SK-N-SH (cell line): ENCODE data around the gene VPS36. TPM values are rescaled to one million over a fixed set of nuclear protein-coding genes. Genes with fewer than 3 reads are reported as not detected.

ENCODE experiments used
- CTCF ChIA-PET: fragments of 300-600, 350-600 bp; formaldehyde crosslinking; extraction: SDS; loops from one replicate; lab custom pipeline; 2021; lab: Yijun Ruan, JAX
- POLR2A ChIA-PET: fragments of 350-600 bp; sonication (Branson Sonifier 250); formaldehyde crosslinking; extraction: SDS; loops from one replicate; lab custom pipeline; 2020; ENCODE audit warnings: antibody characterized with exemption, inconsistent platforms; lab: Yijun Ruan, JAX
- DNase-seq: peaks from one replicate; pipeline ENCODE4 v3.0.0; 2012
- H2AFZ ChIP-seq: fragments of 200-600 bp; sonication (generic); 2 replicates; pipeline ENCODE4 v1.8.1; 2016; ENCODE audit warnings: antibody characterized with exemption, mild to moderate bottlenecking, low read depth
- H3F3A ChIP-seq: fragments of 200-600 bp; sonication (generic); replicated peaks from 2 replicates; pipeline ENCODE3; 2016; ENCODE audit warnings: antibody characterized with exemption, mild to moderate bottlenecking; ENCODE audit not compliant: insufficient read depth
- H3K27ac ChIP-seq, 2 experiments: fragments of 200-500 bp in 1 of 2; fragments of 200-600 bp in 1 of 2; sonication (Bioruptor generic) in 1 of 2; sonication (generic), shearing (Covaris generic) in 1 of 2; 2 replicates each; pipeline versions ENCODE4 v1.5.1 to v1.6.1; 2014 to 2016; ENCODE audit warnings: low read depth in 2 of 2, inconsistent platforms in 1 of 2, low read length in 1 of 2, mild to moderate bottlenecking in 1 of 2, mixed read lengths in 1 of 2
- H3K27me3 ChIP-seq: fragments of 200-600 bp; sonication (generic), shearing (Covaris generic); 2 replicates; pipeline ENCODE4 v1.6.1; 2016; ENCODE audit warnings: mixed run types; ENCODE audit not compliant: insufficient read depth
- H3K36me3 ChIP-seq, 2 experiments: fragments of 200-500 bp in 1 of 2; fragments of 200-600 bp in 1 of 2; sonication (Bioruptor generic) in 1 of 2; sonication (generic) in 1 of 2; replicated peaks in 1 of 2; 2 replicates each; pipeline versions ENCODE3 to v1.5.1; 2014 to 2016; ENCODE audit warnings: low read length in 1 of 2, mild to moderate bottlenecking in 1 of 2; ENCODE audit not compliant: insufficient read depth in 2 of 2, control insufficient read depth in 1 of 2
- H3K4me1 ChIP-seq, 2 experiments: fragments of 200-500 bp in 1 of 2; fragments of 200-600 bp in 1 of 2; sonication (Bioruptor generic) in 1 of 2; sonication (generic), shearing (Covaris generic) in 1 of 2; 2 replicates each; pipeline versions ENCODE4 v1.5.1 to v1.6.1; 2014 to 2016; ENCODE audit warnings: low read depth in 1 of 2, low read length in 1 of 2, mixed run types in 1 of 2; ENCODE audit not compliant: insufficient read depth in 2 of 2, control insufficient read depth in 1 of 2
- H3K4me2 ChIP-seq: fragments of 200-600 bp; sonication (generic), shearing (Covaris generic); 2 replicates; pipeline ENCODE4 v1.6.1; 2017; ENCODE audit warnings: mixed run types
- H3K4me3 ChIP-seq, 2 experiments: fragments of 200-500 bp in 1 of 2; fragments of 200-600 bp in 1 of 2; sonication (Bioruptor generic) in 1 of 2; sonication (generic), shearing (Covaris generic) in 1 of 2; 2 replicates each; pipeline versions ENCODE4 v1.5.1 to v1.8.1; 2014 to 2016; ENCODE audit warnings: low read depth in 2 of 2, inconsistent platforms in 1 of 2, low read length in 1 of 2, mild to moderate bottlenecking in 1 of 2, mixed read lengths in 1 of 2, moderate library complexity in 1 of 2
- H3K79me2 ChIP-seq: fragments of 200-600 bp; sonication (generic); 2 replicates; pipeline ENCODE4 v1.8.1; 2017; ENCODE audit warnings: mild to moderate bottlenecking; ENCODE audit not compliant: insufficient read depth
- H3K9ac ChIP-seq: fragments of 200-600 bp; sonication (generic); 2 replicates; pipeline ENCODE4 v1.6.1; 2017; ENCODE audit warnings: mixed run types
- H3K9me2 ChIP-seq: fragments of 200-600 bp; sonication (generic); 2 replicates; pipeline ENCODE4 v1.6.1; 2017; ENCODE audit warnings: mixed run types
- H3K9me3 ChIP-seq: fragments of 200-600 bp; sonication (generic); 2 replicates; pipeline ENCODE4 v1.6.1; 2017; ENCODE audit warnings: mixed run types, mild to moderate bottlenecking, moderate library complexity
- H4K20me1 ChIP-seq: fragments of 200-600 bp; sonication (generic); 2 replicates; pipeline ENCODE4 v1.6.1; 2017; ENCODE audit warnings: mild to moderate bottlenecking, mixed run types; ENCODE audit not compliant: insufficient read depth
- JUND ChIP-seq: IDR thresholded peaks from 2 replicates; pipeline ENCODE4 v1.4.0; 2012
- NRF1 ChIP-seq: IDR thresholded peaks from 2 replicates; pipeline ENCODE4 v1.6.1; 2012; ENCODE audit warnings: low read depth, mild to moderate bottlenecking, low read length
- POLR2AphosphoS5 ChIP-seq: IDR thresholded peaks from 2 replicates; pipeline ENCODE4 v1.6.1; 2012; ENCODE audit warnings: low read depth, low read length
- RAD21 ChIP-seq: IDR thresholded peaks from 2 replicates; pipeline ENCODE4 v1.6.1; 2012; ENCODE audit warnings: mild to moderate bottlenecking, low read length
- RXRA ChIP-seq: IDR thresholded peaks from 2 replicates; pipeline ENCODE4 v1.4.0; 2012; ENCODE audit warnings: low read depth, mild to moderate bottlenecking, borderline replicate concordance
- YY1 ChIP-seq: IDR thresholded peaks from 2 replicates; pipeline ENCODE4 v1.4.0; 2012; ENCODE audit warnings: low read depth, mild to moderate bottlenecking
- WGBS: methylation state at CpG from one replicate; pipeline ENCODE4 v1.1.6; 2017; ENCODE audit warnings: low lambda C conversion rate; 5-methylcytosine and 5-hydroxymethylcytosine counted together
- polyA plus RNA-seq, 3 experiments: library from polyadenylated mRNA; depleted of rRNA; stranded (reverse); fragments of >200 nt; gene quantifications; 2 replicates each; pipeline ENCODE4 v1.2.3, GENCODE V29; 2012
- TF ChIP-seq, protein P1 (sequence below): IDR thresholded peaks from 2 replicates; pipeline ENCODE4 v1.6.1; 2012; ENCODE audit warnings: mild to moderate bottlenecking, low read depth, low read length, moderate library complexity
- TF ChIP-seq, protein P2 (sequence below): fragments of 150-350 bp; IDR thresholded peaks from 2 replicates; pipeline ENCODE4 v1.6.1; 2017; ENCODE audit warnings: antibody characterized with exemption, low read length, low read depth, borderline replicate concordance
- TF ChIP-seq, protein P3 (sequence below): IDR thresholded peaks from 2 replicates; pipeline ENCODE4 v1.4.0; 2012; ENCODE audit warnings: low read depth
- TF ChIP-seq, protein P4 (sequence below): IDR thresholded peaks from 2 replicates; pipeline ENCODE4; 2012

Gene VPS36
- polyA plus RNA-seq, 1 of the 3 experiments (the other 2 are of a cell fraction), result 9.9 TPM

DNA sequence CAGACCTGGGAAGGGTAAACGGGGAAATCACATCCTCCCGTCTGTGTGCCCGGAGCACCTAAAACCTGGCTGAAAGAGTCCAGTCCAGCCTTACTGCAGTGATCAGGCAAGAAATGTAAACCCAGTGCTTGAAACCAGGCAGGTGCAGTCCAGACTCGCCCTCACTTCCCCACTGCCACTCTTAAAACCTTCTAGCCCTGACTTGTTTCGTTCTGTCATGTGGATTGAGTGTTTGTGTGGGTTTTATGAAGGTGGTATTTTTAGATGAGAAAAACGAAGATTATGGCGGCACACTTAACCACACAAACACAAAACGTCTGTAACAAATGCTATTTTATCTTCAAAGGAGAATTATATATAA is 4.0 kb upstream of the VPS36 start:
- H3K36me3 ChIP-seq, result peaks cover 3 to 9% of the 10 kb centered on the region in 2 experiments
- no peaks in the 10 kb centered on the region for H3K9me3 ChIP-seq
- H3K79me2 ChIP-seq, result peaks cover 46% of the 10 kb centered on the region
- peak overlapping the region; percentile 80 for H3K4me2 ChIP-seq
- H3F3A ChIP-seq, result no peaks in the 10 kb centered on the region
- TF ChIP-seq, protein P1, sequence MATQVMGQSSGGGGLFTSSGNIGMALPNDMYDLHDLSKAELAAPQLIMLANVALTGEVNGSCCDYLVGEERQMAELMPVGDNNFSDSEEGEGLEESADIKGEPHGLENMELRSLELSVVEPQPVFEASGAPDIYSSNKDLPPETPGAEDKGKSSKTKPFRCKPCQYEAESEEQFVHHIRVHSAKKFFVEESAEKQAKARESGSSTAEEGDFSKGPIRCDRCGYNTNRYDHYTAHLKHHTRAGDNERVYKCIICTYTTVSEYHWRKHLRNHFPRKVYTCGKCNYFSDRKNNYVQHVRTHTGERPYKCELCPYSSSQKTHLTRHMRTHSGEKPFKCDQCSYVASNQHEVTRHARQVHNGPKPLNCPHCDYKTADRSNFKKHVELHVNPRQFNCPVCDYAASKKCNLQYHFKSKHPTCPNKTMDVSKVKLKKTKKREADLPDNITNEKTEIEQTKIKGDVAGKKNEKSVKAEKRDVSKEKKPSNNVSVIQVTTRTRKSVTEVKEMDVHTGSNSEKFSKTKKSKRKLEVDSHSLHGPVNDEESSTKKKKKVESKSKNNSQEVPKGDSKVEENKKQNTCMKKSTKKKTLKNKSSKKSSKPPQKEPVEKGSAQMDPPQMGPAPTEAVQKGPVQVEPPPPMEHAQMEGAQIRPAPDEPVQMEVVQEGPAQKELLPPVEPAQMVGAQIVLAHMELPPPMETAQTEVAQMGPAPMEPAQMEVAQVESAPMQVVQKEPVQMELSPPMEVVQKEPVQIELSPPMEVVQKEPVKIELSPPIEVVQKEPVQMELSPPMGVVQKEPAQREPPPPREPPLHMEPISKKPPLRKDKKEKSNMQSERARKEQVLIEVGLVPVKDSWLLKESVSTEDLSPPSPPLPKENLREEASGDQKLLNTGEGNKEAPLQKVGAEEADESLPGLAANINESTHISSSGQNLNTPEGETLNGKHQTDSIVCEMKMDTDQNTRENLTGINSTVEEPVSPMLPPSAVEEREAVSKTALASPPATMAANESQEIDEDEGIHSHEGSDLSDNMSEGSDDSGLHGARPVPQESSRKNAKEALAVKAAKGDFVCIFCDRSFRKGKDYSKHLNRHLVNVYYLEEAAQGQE, result no peak
- TF ChIP-seq, protein P2, sequence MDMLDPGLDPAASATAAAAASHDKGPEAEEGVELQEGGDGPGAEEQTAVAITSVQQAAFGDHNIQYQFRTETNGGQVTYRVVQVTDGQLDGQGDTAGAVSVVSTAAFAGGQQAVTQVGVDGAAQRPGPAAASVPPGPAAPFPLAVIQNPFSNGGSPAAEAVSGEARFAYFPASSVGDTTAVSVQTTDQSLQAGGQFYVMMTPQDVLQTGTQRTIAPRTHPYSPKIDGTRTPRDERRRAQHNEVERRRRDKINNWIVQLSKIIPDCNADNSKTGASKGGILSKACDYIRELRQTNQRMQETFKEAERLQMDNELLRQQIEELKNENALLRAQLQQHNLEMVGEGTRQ, result no peak
- no peak for TF ChIP-seq RXRA
- no peak for TF ChIP-seq RAD21
- TF ChIP-seq, protein P3, sequence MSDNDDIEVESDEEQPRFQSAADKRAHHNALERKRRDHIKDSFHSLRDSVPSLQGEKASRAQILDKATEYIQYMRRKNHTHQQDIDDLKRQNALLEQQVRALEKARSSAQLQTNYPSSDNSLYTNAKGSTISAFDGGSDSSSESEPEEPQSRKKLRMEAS, result no peak
- TF ChIP-seq POLR2AphosphoS5, result no peak
- TF ChIP-seq NRF1, result no peak
- TF ChIP-seq JUND, result no peak
- TF ChIP-seq, protein P4, sequence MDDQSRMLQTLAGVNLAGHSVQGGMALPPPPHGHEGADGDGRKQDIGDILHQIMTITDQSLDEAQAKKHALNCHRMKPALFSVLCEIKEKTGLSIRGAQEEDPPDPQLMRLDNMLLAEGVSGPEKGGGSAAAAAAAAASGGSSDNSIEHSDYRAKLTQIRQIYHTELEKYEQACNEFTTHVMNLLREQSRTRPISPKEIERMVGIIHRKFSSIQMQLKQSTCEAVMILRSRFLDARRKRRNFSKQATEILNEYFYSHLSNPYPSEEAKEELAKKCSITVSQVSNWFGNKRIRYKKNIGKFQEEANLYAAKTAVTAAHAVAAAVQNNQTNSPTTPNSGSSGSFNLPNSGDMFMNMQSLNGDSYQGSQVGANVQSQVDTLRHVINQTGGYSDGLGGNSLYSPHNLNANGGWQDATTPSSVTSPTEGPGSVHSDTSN, result no peak
- no peak for TF ChIP-seq YY1
- 13% methylated on average over 8 of the region's 8 CpGs for WGBS
- no peaks in the 10 kb centered on the region for H4K20me1 ChIP-seq
- ChIA-PET CTCF (no interaction called here), POLR2A (no interaction called here)
- peaks cover 8 to 11% of the 10 kb centered on the region in 2 experiments; a peak in 3 of 4 replicates for H3K4me1 ChIP-seq
- H3K4me3 ChIP-seq, result peak overlapping the region; percentile 82 to 86
- H3K27me3 ChIP-seq, result no peaks in the 10 kb centered on the region
- H3K9ac ChIP-seq, result peak overlapping the region; percentile 66
- peak overlapping the region; percentile 77 to 92 for H3K27ac ChIP-seq
- H2AFZ ChIP-seq, result peak overlapping the region; percentile 94
- DNase-seq, result peak; percentile 34
- no peaks in the 10 kb centered on the region for H3K9me2 ChIP-seq

- Histone ChIP-seq H3K9me3 (no peaks in the 10 kb centered on the region), H3K36me3 (peaks cover 0 to 3% of the 10 kb centered on the region in 2 experiments), H3K9ac (no peak overlapping the region), H3K27me3 (no peaks in the 10 kb centered on the region), H3K4me3 (no peak overlapping the region), H2AFZ (no peak overlapping the region), H3K9me2 (no peaks in the 10 kb centered on the region), H3F3A (no peaks in the 10 kb centered on the region), H3K27ac (no peak overlapping the region), H3K4me1 (peaks cover 6 to 20% of the 10 kb centered on the region in 2 experiments; a peak in 3 of 4 replicates), H4K20me1 (no peaks in the 10 kb centered on the region), H3K79me2 (peaks cover 46% of the 10 kb centered on the region), H3K4me2 (no peak overlapping the region)
- POLR2A ChIA-PET, result no interaction called here
- DNase-seq, result no peak
- WGBS, result 85% methylated on average over 2 of the region's 2 CpGs
- CTCF ChIA-PET, result interaction anchor here (3.1 to 6.9 kb wide), 2 partner anchors 13 to 110 kb away, joined by 65 to 159 read pairs; no protein-coding TSS in a partner anchor
- TF ChIP-seq, protein P1, result no peak
- no peak for TF ChIP-seq JUND
These were observed 2.0 kb upstream of the VPS36 start for GRCh38 chr13:52452470-52452869.
